Stimulated activated CD4-positive, alpha-beta T cell treated with anti-CD3 and anti-CD28 coated beads, TNF-alpha, amount 100 ng/mL, for 4 hours (primary cell): ENCODE results near the gene FCHSD2.
"Not testable (repeated sequence)": the region's sequence is repeated elsewhere in the genome, so short reads cannot be mapped to it uniquely, and the experiment has no call there.

ENCODE experiments used
- DNase-seq, 3 experiments: peaks; one replicate each; pipeline ENCODE4 v3.0.0-alpha.2; 2020; ENCODE audit warnings: low read depth in 3 of 3

FCHSD2 gene

GRCh38 chr11:73061434-73061833, 80.7 kb downstream of the FCHSD2 start:
- DNase-seq, result not testable (repeated sequence)

- no peak for DNase-seq
These were observed 82.2 kb downstream of the FCHSD2 start for GRCh38 chr11:73059915-73060314.

- no peak for DNase-seq
These were observed 83.0 kb downstream of the FCHSD2 start for GRCh38 chr11:73058989-73059674.

- DNase-seq, result no peak
These were observed 86.3 kb downstream of the FCHSD2 start for GRCh38 chr11:73055655-73056354.

GRCh38 chr11:73055002-73055401, 87.1 kb downstream of the FCHSD2 start:
- DNase-seq, result no peak

- no peak for DNase-seq
These were observed 88.2 kb downstream of the FCHSD2 start for GRCh38 chr11:73053964-73054363.

GRCh38 chr11:73048446-73048845, 93.7 kb downstream of the FCHSD2 start:
- no peak for DNase-seq

GRCh38 chr11:73047773-73048371, 94.2 kb downstream of the FCHSD2 start:
- no peak for DNase-seq

- no peak for DNase-seq
These were observed 102.1 kb downstream of the FCHSD2 start for GRCh38 chr11:73040046-73040445.

GRCh38 chr11:73034777-73035176, 107.3 kb downstream of the FCHSD2 start:
- no peak for DNase-seq

GRCh38 chr11:73034331-73034730, 107.8 kb downstream of the FCHSD2 start:
- no peak for DNase-seq

- DNase-seq, result no peak
These were observed 112.0 kb downstream of the FCHSD2 start for GRCh38 chr11:73030130-73030529.

- no peak for DNase-seq
These were observed 112.7 kb downstream of the FCHSD2 start for GRCh38 chr11:73029403-73029802.

GRCh38 chr11:73028611-73029010, 113.5 kb downstream of the FCHSD2 start:
- DNase-seq, result no peak

GRCh38 chr11:73027840-73028239, 114.3 kb downstream of the FCHSD2 start:
- DNase-seq, result not testable (repeated sequence)

- no peak for DNase-seq
These were observed 117.5 kb downstream of the FCHSD2 start for GRCh38 chr11:73024639-73025038.

- no peak for DNase-seq
These were observed 122.1 kb downstream of the FCHSD2 start for GRCh38 chr11:73019996-73020395.

- DNase-seq, result no peak
These were observed 122.7 kb downstream of the FCHSD2 start for GRCh38 chr11:73019449-73019848.

- DNase-seq, result no peak
These were observed 123.3 kb downstream of the FCHSD2 start for GRCh38 chr11:73018856-73019255.

GRCh38 chr11:73017024-73017751, 124.9 kb downstream of the FCHSD2 start:
- no peak for DNase-seq

- DNase-seq, result no peak
These were observed 129.1 kb downstream of the FCHSD2 start for GRCh38 chr11:73013021-73013420.

- DNase-seq, result no peak
These were observed 129.8 kb downstream of the FCHSD2 start for GRCh38 chr11:73012121-73012863.
